Memory B cell (primary cell): ENCODE data around the gene POU6F2.
A peak's percentile ranks its signal among the peaks of the same experiment; 100 is the strongest.

Source experiments
- ATAC-seq: fragments of 150-1000 bp; cut with Tn5 transposase; 2 replicates; pipeline ENCODE4 v1.10.0; 2021; ENCODE audit warnings: low read depth, mild to moderate bottlenecking, moderate library complexity
- DNase-seq, 2 donors: peaks; one replicate each; pipeline ENCODE4 v3.0.0; 2022; ENCODE audit warnings: low spot score in 2 of 2
- H3K27ac Mint-ChIP-seq: one replicate; pipeline ENCODE4 v1.8.0; 2022; ENCODE audit warnings: mild to moderate bottlenecking, moderate library complexity, mixed read lengths
- H3K27me3 Mint-ChIP-seq: one replicate; pipeline ENCODE4 v1.8.0; 2022; ENCODE audit warnings: mixed read lengths
- H3K36me3 Mint-ChIP-seq: one replicate; pipeline ENCODE4 v1.8.0; 2022; ENCODE audit warnings: mild to moderate bottlenecking, mixed read lengths
- H3K4me1 Mint-ChIP-seq: one replicate; pipeline ENCODE4 v1.8.0; 2022; ENCODE audit warnings: mixed read lengths
- H3K4me3 Mint-ChIP-seq: one replicate; pipeline ENCODE4 v1.8.0; 2022; ENCODE audit warnings: mild to moderate bottlenecking, moderate library complexity, mixed read lengths
- H3K9me3 Mint-ChIP-seq: one replicate; pipeline ENCODE4 v1.8.0; 2022; ENCODE audit warnings: mixed read lengths

Gene POU6F2

DNA sequence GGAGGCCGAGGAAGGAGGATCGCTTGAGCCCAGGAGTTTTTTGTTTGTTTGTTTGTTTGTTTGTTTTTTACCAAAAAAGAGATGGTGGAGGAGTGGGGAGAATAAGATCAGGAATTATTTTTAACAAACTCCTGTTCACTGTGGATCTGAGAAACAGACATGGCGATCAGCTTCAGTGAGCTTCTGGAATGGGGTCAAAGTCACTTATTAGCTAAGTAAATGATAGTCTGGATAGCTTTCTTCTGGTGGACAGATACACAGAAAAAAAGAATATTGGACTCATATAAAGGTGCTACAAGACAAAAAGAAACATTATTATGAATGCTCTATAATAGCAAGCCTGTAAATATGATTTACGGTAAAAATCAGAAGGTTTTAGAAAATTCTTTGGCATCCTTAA, 85.1 kb downstream of the POU6F2 start:
- Mint-ChIP-seq H3K27ac (no peak overlapping the region), H3K4me1 (no peaks in the 10 kb centered on the region), H3K9me3 (no peaks in the 10 kb centered on the region), H3K27me3 (peaks cover 5% of the 10 kb centered on the region), H3K36me3 (no peaks in the 10 kb centered on the region), H3K4me3 (no peak overlapping the region)
- DNase-seq (no peak), ATAC-seq (no peak)

DNA sequence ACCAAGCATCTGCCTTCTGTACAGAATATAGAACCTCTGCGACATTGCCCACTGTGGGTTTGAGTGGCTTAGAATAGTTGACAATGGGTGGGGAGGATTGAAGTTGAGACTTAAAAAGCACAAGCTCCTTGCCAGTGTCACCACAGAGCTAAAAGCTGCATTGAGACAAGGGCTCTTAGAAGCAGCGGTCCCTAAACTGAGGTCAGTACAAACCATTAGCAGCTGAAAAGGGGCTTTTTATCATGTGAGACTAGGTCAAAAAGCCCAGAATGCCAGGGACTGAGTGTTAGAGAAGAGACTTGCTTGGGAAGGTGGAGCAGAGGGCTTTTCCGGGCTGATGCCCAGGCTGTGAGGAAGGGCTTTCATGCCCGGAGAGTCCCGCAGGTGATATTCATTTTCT, 91.3 kb downstream of the POU6F2 start:
- H3K4me3 Mint-ChIP-seq = no peak overlapping the region
- no peaks in the 10 kb centered on the region for H3K9me3 Mint-ChIP-seq
- no peak overlapping the region for H3K27ac Mint-ChIP-seq
- DNase-seq (no peak), ATAC-seq (no peak)
- H3K4me1 Mint-ChIP-seq = peaks cover 9% of the 10 kb centered on the region
- no peaks in the 10 kb centered on the region for H3K27me3 Mint-ChIP-seq
- H3K36me3 Mint-ChIP-seq = no peaks in the 10 kb centered on the region

DNA sequence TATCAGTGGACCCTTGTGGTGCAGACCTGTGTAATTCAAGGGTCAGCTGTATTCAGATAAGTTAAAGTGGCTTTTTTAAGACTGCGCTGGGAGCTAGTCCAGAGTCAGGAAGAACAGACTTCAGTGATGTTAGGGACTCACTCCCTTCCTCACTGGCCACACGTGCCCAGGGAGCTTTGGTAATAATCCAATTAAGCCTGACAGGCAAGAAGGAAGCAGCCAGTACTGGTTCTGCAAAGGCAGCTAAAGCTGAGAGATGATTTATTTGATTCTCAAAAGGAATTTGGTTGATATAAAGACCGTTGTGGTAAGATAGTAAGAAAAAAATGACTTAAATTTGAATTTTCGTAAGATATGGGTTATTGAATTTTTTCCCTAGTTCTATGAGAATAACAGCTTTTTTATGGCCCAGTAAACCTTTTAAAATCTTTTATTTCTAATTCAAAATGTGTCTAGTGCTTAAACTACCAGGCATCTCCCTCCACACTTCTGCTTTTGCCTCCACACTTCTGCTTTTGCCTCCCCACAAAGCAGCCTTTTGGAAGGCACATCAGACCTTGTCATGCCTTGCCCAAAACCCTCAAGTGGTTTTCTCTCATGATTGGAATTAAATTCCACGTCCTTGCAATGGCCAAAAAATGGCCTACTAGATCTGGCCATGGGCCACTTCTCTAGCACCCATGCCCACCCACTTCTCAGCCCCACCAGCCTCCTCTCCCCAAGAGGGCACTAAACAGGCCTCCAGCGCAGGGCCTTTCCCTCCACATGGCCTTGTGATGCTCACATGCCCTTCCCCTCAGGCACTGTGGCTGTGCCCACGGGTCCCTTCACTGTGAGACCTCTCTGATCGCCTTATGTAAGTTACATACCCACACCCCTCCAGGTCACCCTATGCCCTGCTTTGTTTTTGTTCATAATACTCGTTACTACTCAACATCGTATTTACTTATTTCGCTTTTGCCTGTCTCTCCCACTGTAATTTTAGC, 92.5 kb downstream of the POU6F2 start:
- Mint-ChIP-seq H3K27me3 (peaks cover 2% of the 10 kb centered on the region), H3K27ac (no peak overlapping the region), H3K36me3 (no peaks in the 10 kb centered on the region), H3K4me1 (peaks cover 9% of the 10 kb centered on the region), H3K4me3 (no peak overlapping the region), H3K9me3 (no peaks in the 10 kb centered on the region)
- ATAC-seq = peak; percentile 80
- no peak for DNase-seq

DNA sequence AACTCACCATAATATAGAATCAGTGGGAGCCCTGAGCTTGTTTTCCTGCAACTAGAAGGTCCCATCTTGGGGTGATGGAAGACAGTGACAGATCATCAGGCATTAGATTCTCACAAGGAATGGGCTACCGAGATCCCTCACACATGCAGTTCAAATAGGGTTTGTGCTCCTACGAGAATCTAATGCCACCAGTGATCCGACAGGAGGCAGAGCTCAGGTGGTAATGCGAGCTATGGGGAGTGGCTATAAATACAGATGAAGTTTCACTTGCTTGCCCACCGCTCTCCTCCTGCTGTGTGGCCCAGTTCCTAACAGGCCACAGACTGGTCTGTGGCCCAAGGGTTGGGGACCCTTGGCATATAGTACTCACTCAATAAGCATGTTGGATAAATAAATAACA, 93.4 kb downstream of the POU6F2 start:
- ATAC-seq (no peak), DNase-seq (no peak)
- H3K4me3 Mint-ChIP-seq = no peak overlapping the region
- no peaks in the 10 kb centered on the region for H3K36me3 Mint-ChIP-seq
- no peaks in the 10 kb centered on the region for H3K9me3 Mint-ChIP-seq
- peaks cover 3% of the 10 kb centered on the region for H3K27me3 Mint-ChIP-seq
- H3K27ac Mint-ChIP-seq = no peak overlapping the region
- peaks cover 12% of the 10 kb centered on the region for H3K4me1 Mint-ChIP-seq

DNA sequence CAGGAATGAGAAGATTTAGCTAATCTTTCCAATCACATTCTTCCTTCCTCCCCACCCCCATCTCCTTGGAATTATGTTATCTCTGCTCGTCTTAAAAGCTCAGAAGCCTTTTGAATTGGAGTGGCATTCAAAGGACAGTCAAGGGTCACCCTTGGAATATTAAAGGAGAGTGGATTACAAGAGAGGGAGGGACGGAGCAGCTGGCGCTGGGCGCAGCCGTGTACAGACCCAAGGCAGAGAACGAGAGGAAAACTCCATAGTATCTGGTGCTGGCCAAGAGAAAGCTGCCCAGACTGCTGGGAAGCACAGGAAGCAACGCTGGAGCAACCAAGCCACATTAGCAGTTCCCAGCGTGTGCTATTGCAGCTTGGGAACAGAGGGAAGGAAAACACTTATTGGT, 95.7 kb downstream of the POU6F2 start:
- ATAC-seq = no peak
- Mint-ChIP-seq H3K27ac (no peak overlapping the region), H3K4me3 (no peak overlapping the region), H3K27me3 (peaks cover 4% of the 10 kb centered on the region), H3K4me1 (peaks cover 13% of the 10 kb centered on the region), H3K9me3 (no peaks in the 10 kb centered on the region), H3K36me3 (no peaks in the 10 kb centered on the region)
- DNase-seq = no peak

DNA sequence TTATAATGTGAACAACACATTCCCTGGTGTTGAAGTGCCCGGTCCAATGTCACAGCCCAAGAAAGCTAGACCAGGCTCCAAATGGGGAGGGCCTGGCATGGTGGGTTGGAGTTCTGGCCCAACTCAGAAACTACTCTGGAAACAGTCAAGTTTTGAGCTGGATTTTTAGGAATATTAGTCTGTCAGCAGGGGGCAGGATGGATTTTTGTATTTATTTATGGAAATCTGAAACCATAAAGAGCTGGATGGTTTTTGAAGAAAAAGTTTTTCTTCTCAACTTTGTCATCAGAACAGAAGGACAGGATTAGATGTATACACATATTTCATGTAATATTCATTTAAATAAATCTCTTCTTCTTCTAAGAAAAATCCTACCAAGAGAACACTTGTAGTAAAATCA, 97.5 kb downstream of the POU6F2 start:
- Mint-ChIP-seq H3K4me3 (no peak overlapping the region), H3K27ac (no peak overlapping the region), H3K36me3 (no peaks in the 10 kb centered on the region), H3K9me3 (no peaks in the 10 kb centered on the region), H3K27me3 (peaks cover 4% of the 10 kb centered on the region), H3K4me1 (peaks cover 11% of the 10 kb centered on the region)
- ATAC-seq (no peak), DNase-seq (no peak)

DNA sequence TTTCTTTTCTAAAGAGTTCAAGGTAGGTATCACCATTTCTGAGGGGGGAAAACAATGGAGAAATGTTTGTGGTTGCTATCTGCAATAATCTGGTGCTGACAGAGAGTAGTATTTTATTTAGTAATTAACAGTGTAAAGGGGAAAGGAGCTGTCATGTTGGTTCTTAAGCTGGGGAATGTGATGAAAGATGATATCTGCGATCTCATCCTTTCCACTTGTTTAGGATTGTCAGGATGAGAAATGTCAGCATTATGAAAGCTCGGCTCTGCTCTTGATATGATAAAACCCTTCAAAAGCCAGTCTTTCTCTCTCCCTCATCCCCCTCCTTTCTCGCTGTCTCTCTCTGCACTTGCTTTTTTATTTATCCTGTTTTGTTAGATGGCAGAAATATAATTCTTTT, 106.1 kb downstream of the POU6F2 start:
- no peak for ATAC-seq
- Mint-ChIP-seq H3K4me1 (peaks cover 3% of the 10 kb centered on the region), H3K9me3 (no peaks in the 10 kb centered on the region), H3K4me3 (no peak overlapping the region), H3K36me3 (no peaks in the 10 kb centered on the region), H3K27me3 (peaks cover 11% of the 10 kb centered on the region), H3K27ac (no peak overlapping the region)
- no peak for DNase-seq

DNA sequence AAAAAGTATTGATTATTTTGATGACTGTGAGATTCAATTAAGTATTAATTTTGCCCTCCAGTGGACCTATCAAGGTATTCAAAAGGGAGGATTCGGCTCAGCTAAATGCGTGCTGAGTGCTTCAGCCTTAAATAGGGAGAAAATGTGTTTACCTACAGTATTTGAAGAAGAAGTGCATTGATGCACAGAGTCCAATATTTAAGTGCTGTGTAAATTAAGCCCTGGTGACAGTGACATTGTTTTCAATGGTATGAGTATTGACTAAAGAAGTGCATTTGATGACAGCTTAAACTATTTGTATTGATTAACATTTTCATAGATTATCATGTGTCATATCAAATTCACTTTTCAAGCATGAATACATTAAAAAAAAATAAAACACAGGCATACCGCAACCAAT, 106.6 kb downstream of the POU6F2 start:
- H3K9me3 Mint-ChIP-seq = no peaks in the 10 kb centered on the region

DNA sequence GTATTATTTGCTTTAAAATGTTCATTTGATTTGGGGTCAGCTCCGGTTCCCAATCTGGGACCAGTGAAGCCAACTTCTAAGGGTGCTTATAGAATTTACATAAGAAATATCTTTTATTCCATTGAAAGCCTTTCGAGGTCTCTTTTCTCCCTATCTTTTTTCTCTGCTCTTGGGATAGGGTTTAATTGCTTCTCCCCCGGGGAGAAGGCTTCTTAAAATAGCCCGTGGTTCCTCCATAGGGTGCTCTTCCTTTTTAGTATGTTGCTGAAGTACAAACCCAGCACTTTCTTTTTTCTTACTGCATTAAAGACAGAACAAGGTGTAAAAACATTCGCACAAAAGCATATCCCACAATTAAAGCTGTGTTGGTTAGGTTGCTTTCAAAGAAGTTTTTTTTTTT, 107.5 kb downstream of the POU6F2 start:
- DNase-seq (no peak), ATAC-seq (no peak)
- Mint-ChIP-seq H3K4me3 (no peak overlapping the region), H3K4me1 (peaks cover 3% of the 10 kb centered on the region), H3K36me3 (no peaks in the 10 kb centered on the region), H3K9me3 (no peaks in the 10 kb centered on the region), H3K27me3 (peaks cover 11% of the 10 kb centered on the region), H3K27ac (no peak overlapping the region)

More for the DNA sequence above, 106.6 kb downstream of the POU6F2 start:
- ATAC-seq (no peak), DNase-seq (no peak)
- no peak overlapping the region for H3K4me3 Mint-ChIP-seq
- H3K36me3 Mint-ChIP-seq = no peaks in the 10 kb centered on the region
- no peak overlapping the region for H3K27ac Mint-ChIP-seq
- peaks cover 11% of the 10 kb centered on the region for H3K27me3 Mint-ChIP-seq
- peaks cover 3% of the 10 kb centered on the region for H3K4me1 Mint-ChIP-seq

DNA sequence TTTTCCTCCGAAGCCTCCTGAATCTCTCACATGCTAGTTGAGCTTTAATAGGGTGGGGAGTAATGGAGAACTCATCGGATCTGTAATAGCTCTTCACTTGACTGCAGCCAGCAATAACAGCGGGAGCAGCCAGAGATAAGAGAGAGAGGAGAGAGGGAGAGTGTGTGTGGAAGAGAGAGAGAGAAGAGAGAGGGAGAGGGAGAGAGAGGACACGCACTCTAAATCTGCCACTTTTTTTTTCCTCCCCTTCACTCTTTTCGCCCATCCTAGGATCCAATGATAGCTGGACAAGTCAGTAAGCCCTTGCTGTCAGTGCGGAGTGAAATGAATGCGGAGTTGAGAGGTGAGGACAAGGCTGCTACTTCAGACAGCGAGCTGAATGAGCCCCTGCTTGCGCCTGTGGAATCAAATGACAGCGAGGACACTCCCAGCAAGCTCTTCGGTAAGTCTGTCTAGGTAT, 107.9 kb downstream of the POU6F2 start:
- DNase-seq = no peak
- no peak overlapping the region for H3K4me3 Mint-ChIP-seq
- H3K36me3 Mint-ChIP-seq = no peaks in the 10 kb centered on the region
- H3K9me3 Mint-ChIP-seq = no peaks in the 10 kb centered on the region
- H3K27ac Mint-ChIP-seq = no peak overlapping the region
- peaks cover 3% of the 10 kb centered on the region for H3K4me1 Mint-ChIP-seq
- ATAC-seq = no peak
- peaks cover 11% of the 10 kb centered on the region for H3K27me3 Mint-ChIP-seq

DNA sequence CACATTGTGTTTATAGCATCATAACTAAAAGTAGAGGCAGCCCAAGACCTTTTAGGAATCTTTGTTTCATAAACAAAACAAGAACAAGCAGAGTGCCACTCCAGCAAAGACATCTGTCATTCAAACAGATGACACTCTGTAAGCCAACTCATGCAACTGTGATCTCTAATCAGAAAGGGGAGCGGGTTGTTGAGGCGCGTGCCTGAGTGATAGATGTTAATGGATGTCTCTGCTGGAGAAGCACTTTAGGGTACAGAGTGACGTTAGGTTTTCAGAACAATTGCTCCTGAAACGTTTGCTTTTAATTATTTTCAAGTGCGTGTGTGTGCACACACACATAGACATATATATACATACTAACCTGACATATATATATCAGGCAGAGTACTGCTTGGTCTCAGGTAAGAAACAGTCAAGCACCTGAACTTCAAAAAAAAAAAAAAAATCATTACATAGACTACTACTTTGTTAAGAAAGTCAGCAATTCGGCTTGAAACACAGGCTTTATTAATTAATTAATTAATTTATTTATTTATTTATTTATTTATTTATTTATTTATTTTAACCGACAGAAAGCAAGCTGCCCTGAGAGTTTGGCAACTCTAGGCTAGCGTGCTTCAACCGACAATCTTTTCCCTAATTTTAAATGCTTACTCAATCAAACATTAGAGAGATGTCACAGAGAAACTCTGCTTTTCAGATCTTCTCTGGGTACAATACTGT, 109.1 kb downstream of the POU6F2 start:
- H3K27me3 Mint-ChIP-seq = peaks cover 11% of the 10 kb centered on the region
- no peak overlapping the region for H3K27ac Mint-ChIP-seq
- no peak overlapping the region for H3K4me3 Mint-ChIP-seq
- ATAC-seq (no peak), DNase-seq (no peak)
- H3K9me3 Mint-ChIP-seq = no peaks in the 10 kb centered on the region
- H3K4me1 Mint-ChIP-seq = peaks cover 3% of the 10 kb centered on the region
- H3K36me3 Mint-ChIP-seq = no peaks in the 10 kb centered on the region

DNA sequence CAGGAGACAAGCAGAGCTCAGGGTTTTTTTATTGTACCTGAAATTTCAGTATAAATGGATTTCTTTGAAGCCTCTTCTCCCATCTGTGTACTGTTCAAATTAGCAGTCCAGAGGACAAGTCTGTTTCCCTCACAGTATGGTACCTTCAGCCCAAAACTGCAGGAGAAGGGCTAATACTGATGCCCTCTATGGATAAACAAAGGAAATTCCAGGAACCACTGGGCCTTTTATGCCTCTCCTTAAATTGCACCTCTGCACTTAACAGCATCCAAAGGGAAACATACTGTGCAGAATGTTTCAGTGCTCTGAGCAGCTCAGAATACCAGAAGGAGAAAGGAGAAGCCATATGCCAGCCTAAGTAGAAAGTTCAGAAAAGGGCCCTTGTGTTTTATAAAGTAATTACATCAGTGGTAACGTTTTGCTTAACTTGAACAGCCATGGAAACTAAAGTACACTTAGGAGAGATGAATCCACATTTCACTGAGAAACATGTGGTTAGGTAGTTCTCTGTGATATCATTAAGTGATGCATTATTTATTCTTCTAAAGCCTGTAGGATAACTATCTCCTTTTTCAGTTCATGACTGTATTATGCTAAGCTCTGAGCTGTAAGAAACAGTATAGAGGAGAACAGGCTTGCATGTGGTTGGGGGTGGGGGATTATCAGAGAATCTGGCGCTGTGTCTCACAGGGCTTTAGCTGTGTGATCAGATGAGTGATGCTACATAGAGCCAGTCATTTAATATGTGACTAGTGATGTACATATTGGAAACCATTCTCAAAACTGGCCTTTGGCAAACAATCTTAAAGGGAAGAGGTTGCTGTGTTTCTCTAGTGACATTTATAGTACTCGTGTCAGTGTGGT, 111.3 kb downstream of the POU6F2 start:
- H3K4me1 Mint-ChIP-seq = no peaks in the 10 kb centered on the region
- H3K27me3 Mint-ChIP-seq = peaks cover 10% of the 10 kb centered on the region
- no peaks in the 10 kb centered on the region for H3K36me3 Mint-ChIP-seq
- DNase-seq = no peak
- no peak overlapping the region for H3K4me3 Mint-ChIP-seq
- no peak overlapping the region for H3K27ac Mint-ChIP-seq
- ATAC-seq = no peak
- no peaks in the 10 kb centered on the region for H3K9me3 Mint-ChIP-seq

DNA sequence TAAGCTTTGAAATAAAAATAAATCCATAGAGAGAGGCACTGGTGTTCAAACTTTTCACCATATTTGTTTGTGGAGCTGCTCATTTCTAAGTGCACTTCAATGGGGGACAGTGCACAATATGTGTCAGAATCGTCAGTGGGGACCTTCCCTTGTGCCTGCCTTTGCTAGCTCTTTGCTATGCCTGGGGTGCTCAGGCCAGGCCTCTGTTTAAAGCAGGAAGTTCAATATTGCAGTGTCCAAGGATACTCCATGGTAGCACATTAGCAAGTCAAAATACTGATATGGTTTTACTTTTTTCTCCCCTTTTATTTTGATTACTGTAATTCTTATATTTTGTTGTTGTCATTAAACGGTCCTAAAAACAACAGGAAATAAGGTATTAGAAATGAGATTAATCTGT, 113.4 kb downstream of the POU6F2 start:
- Mint-ChIP-seq H3K27ac (no peak overlapping the region), H3K27me3 (peaks cover 3% of the 10 kb centered on the region), H3K4me1 (no peaks in the 10 kb centered on the region), H3K36me3 (no peaks in the 10 kb centered on the region), H3K4me3 (no peak overlapping the region), H3K9me3 (no peaks in the 10 kb centered on the region)
- DNase-seq = no peak
- ATAC-seq = no peak

DNA sequence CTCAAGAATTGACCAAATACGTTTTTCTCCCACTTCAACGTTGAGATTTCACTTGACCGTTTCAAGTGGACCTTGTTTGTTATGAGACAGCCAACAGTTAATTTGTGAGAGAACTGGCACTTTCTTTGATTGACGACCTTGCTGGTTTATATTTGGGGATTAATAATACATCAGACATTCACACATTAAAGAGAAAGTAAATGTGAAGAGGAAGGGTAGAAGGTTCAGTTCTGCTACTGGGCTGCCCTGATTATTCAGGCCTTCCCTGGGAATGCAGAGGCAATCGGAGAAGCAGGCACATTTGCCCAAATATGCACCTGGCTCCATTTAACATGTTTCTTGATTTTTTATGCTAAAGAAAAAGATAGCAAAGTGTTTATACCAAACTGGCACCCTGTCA, 114.1 kb downstream of the POU6F2 start:
- H3K36me3 Mint-ChIP-seq = no peaks in the 10 kb centered on the region
- DNase-seq (no peak), ATAC-seq (no peak)
- H3K27ac Mint-ChIP-seq = no peak overlapping the region
- H3K27me3 Mint-ChIP-seq = peaks cover under 1% of the 10 kb centered on the region
- H3K4me3 Mint-ChIP-seq = no peak overlapping the region
- no peaks in the 10 kb centered on the region for H3K4me1 Mint-ChIP-seq
- H3K9me3 Mint-ChIP-seq = no peaks in the 10 kb centered on the region
